Medulla oblongata (tissue), 1 donor: ENCODE measurements around the gene KREMEN1.
"Not testable (repeated sequence)": the region's sequence is repeated elsewhere in the genome, so short reads cannot be mapped to it uniquely, and the experiment has no call there.

Experiments
- DNase-seq: peaks from one replicate; pipeline ENCODE4 v3.0.0-alpha.2; 2015; ENCODE audit errors: extremely low spot score

KREMEN1 gene

GRCh38 chr22:29103121-29103520 lies 30.3 kb downstream of the KREMEN1 start:
- DNase-seq: no peak

GRCh38 chr22:29105468-29105867 lies 32.6 kb downstream of the KREMEN1 start:
- no peak for DNase-seq

- no peak for DNase-seq
Measured at GRCh38 chr22:29106839-29107238, 34.0 kb downstream of the KREMEN1 start.

DNA sequence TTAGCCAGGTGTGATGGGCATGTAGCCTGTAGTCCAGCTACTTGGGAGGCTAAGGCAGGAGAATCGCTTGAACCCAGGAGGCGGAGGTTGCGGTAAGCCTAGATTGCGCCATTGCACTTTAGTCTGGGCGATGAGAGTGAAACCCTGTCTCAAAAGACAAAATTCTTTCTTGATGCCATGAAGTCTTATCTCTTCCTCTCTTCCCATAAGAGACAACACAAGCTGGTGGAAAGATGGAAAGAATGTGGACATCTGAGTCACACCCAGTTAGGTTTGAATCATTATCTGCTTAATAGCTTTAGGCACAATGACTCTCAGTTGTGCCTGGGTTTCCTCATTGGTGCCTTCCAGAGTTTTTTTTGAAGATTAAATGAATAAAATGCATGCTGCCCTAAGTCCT lies 35.3 kb downstream of the KREMEN1 start:
- DNase-seq: no peak

- no peak for DNase-seq
Measured at GRCh38 chr22:29109822-29110221, 37.0 kb downstream of the KREMEN1 start.

GRCh38 chr22:29110946-29111345 lies 38.1 kb downstream of the KREMEN1 start:
- DNase-seq: no peak

GRCh38 chr22:29112121-29112520 lies 39.3 kb downstream of the KREMEN1 start:
- DNase-seq: peak; percentile 48

DNA sequence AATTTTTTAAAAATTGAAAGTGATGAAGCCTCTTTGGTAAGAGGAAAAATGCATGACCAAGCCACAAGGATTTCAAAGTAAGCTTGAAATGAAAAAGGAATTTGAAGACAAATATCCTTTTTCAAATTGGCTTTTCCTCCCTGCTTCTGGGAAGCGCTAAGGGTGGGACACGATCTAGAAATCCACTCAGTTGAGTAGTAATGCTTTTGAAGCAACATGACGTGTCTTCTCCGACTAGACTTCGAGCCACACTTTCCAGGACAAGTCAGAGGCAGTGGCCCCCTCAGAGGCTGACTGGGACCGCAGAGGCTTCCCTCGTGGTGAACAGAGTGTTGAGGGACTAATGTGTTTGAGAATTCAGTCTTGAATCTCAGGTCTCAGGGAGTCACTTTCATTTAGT lies 39.8 kb downstream of the KREMEN1 start:
- no peak for DNase-seq

- no peak for DNase-seq
Measured at GRCh38 chr22:29113319-29113718, 40.5 kb downstream of the KREMEN1 start.

DNA sequence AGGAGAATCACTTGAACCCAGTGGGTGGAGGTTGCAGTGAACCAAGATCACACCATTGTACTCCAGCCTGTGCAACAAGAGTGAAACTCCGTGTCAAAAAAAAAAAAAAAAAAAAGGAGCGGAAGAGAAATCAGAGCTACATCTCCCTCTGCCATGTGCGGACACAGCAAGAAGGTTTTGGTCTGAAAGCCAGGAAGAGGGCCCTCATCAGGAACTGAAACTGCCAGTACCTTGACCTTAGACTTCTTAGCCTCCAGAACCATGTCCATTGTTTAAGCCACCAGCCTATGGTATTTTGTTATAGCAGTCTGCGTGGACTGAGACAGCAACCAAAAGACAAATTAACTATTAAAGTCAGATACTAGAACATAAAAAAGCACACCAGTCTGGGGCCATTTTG lies 41.6 kb downstream of the KREMEN1 start:
- no peak for DNase-seq

DNA sequence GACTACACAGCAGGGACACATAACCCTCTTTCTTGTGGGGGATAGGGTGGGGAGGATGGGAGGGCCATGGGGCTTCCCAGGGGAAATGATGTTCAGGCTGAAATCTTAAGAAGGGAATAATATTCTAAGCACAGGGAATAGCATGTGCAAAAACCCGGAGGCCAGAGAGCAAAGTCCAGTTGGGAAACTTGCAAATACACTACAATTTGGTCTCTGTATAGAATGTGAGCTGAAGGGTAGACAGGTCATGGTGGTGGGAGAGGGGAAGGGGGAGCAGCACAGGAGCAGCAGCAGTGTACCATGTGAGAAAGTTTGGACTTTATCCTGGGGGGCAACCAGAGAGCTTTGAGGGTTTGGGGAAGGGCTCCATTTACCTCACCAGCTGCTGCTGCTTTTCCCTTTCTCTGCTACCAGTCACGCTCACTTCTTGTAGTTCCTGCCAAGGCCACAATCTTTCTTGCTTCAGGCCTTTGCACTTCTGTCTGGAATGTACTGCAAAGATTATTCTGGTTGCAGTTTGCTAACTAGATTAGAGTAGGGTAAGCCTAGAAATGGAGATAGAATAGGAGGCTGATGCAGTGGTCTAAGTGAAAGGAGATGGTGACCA lies 43.0 kb downstream of the KREMEN1 start:
- no peak for DNase-seq

DNA sequence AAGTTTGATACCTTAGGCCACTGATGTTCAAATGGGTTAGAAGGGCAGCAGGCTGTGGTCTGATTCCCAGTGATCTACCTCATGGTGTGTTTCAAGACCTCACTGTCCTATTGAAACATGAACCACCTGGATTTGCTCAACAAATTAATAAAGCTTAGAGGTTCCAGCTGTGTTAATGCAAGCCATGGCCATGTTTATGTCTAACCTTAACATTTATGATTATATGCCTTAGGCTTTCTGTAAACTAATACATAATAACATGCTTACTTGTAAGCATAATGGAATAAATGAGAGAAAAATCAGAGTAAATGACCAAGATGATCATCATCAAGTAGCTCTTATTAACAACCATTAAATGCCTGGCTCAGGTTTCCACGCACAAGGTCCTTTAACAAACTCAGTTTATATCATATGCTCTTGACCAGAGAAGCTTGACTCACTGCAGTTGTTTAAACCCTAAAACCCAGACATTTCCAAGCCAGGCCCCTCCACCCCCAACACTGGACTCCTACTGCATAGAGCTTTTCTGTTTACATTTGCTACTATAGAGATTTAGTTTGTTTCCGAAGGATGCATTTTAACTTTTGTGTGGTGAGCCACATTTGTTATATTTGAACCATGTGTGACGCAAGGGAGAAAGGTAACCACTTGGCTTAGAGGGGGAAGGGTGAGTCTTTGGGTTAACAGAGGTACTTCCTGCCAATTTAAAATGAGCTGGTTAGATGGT lies 43.7 kb downstream of the KREMEN1 start:
- no peak for DNase-seq

GRCh38 chr22:29117799-29118477 lies 45.1 kb downstream of the KREMEN1 start:
- DNase-seq: no peak

- DNase-seq: not testable (repeated sequence)
Measured at GRCh38 chr22:29120098-29120912, 47.5 kb downstream of the KREMEN1 start.

DNA sequence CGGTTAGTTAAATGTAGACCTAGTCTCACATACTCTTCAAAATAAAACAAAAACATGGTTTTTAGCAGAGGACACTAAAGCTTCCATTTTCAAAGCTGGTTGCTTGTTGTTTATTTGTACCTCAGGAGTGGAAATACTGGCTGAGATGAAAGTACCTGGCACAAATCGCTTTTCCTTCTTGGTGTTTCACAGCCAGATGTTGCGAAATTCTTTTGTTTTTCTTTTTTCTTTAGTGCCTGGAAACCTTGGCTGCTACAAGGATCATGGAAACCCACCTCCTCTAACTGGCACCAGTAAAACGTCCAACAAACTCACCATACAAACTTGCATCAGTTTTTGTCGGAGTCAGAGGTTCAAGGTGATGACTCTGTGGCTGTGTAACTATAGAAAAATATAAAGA lies 48.3 kb downstream of the KREMEN1 start:
- DNase-seq: no peak

GRCh38 chr22:29122041-29122440 lies 49.2 kb downstream of the KREMEN1 start:
- DNase-seq: no peak

DNA sequence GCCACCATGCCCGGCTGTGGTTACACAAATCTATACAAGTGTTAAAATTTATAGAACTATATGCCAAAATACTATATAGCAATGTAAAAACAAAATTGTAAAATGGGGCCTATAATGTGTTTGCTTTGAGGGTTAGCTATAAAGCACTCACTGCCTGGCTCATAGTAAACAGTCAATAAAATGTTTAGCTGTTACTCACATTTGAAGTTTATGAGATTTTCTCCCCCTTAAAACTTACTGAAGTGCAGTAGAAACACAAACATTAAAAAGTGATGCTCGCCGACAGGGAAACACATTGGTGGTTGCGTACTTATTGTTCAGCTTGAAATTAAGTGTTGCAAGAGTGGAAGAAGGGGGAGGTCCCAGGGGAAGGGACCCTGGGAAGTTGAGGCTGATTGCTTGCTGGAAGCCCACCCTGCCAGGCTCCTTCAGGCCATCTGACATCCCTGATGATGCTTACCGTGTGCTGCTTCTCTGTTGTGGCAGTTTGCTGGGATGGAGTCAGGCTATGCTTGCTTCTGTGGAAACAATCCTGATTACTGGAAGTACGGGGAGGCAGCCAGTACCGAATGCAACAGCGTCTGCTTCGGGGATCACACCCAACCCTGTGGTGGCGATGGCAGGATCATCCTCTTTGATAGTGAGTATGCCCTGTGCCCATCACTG lies 52.1 kb downstream of the KREMEN1 start:
- DNase-seq: no peak

DNA sequence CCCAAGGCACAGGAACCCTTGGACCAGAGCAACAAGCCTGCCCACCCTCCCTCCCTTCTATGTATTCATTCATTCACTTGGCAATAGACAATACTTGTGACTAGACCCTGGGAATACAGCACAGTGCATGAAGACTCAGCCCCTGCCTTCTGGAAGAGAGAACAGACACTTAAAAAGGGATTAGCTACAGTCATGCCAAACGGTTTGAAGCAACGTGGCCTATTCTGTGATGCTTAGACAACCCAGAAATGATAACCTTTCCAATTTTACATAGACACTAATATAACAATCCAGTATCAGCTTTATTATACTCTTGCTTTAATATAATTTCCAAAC lies 52.6 kb downstream of the KREMEN1 start:
- no peak for DNase-seq

DNA sequence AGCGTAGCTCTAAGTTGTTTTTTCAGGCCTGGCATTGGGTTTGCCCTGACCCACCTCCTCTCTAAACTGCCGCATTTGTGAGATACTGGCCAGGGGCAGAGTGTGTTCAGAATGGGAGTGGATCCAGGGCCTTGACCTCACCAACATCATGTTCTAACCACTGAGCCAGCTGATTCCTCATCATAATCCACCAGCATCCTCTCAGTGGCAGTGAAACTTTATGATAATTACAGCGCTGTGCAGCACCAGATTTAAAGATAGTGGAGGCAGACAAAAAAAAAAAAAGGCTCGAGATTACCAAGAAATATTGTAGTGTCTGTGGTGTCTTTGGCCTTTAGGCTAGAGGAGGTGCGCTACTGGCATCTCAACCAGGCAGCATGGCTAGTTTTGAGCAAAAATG lies 53.0 kb downstream of the KREMEN1 start:
- no peak for DNase-seq

- DNase-seq: no peak
Measured at GRCh38 chr22:29126670-29127395, 54.0 kb downstream of the KREMEN1 start.
